ENCODE results near the gene SEC31A.

GRCh38 chr4:82866706-82867385 is 24.1 kb downstream of the SEC31A start:
- TF ChIP-seq CTCF (IDR thresholded peaks at IDR 0.05) = no peak
- no peak for TF ChIP-seq POLR2A (IDR thresholded peaks at IDR 0.05)
